ENCODE measurements around the gene DMXL1.
"Not testable (repeated sequence)": the region's sequence is repeated elsewhere in the genome, so short reads cannot be mapped to it uniquely, and the experiment has no call there.

The DMXL1 gene

DNA sequence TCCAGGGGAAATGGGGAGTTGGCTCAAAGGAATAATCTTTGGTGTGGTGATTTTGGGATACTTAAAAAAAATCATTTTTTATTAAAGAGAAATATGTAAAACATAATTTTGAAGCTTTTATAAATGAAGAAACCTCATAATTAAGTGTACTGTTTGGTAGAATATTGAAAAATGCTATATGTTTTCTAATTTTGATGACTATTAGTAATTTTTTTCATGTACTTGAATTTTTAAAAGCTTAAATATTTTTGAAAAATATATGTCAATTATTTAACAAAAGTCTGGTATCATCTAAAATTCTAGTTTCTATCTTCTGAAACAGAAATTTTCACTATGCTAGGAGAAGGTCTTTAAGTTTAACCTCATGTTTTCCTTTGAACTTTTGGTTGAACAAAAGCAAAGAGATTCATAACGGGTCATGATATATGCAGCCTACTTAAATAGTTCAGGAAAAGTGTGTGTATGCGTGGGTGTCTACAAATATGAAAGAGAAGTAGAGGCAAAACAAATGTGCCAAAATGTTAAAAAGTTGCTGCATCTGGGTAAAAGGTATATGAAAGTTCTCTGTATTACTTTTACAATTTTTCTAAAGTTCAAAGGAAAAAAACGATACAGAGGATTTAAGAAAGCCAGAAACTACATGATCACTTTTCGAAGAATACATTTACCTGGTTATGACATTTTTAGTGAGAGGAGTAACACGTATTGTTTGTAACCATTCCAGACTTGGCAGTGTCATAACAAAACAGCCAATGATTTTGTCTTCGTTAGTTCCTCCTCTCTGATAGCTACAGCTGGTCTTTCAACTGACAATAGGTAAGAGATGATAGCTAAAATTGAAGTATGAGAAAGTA, 167.6 kb downstream of the DMXL1 start:
- no peak overlapping the region for H3K9ac ChIP-seq (ENCODE audit: low read length)
- no peaks in the 10 kb centered on the region for H3K79me2 ChIP-seq (ENCODE audit: insufficient read depth, low read length)
- no peaks in the 10 kb centered on the region for H3K4me1 ChIP-seq (ENCODE audit: insufficient read depth, low read length, severe bottlenecking)
- H3K27ac ChIP-seq (ENCODE audit: low read depth, low read length, poor library complexity, severe bottlenecking) = no peak overlapping the region
- H3K9me2 ChIP-seq (ENCODE audit: low read depth, low read length) = no peaks in the 10 kb centered on the region
- H3K9me3 ChIP-seq (ENCODE audit: low read length) = no peaks in the 10 kb centered on the region
- H3F3A ChIP-seq (ENCODE audit: insufficient read depth, low read length) = no peaks in the 10 kb centered on the region
- no peaks in the 10 kb centered on the region for H4K20me1 ChIP-seq (ENCODE audit: insufficient read depth, low read length)
- H3K4me2 ChIP-seq (ENCODE audit: low read length) = no peak overlapping the region
- no peak overlapping the region for H3K4me3 ChIP-seq (ENCODE audit: low read depth, low read length, poor library complexity, severe bottlenecking)
- peaks cover 19% of the 10 kb centered on the region; the same call in 1 of the 2 replicates for H3K36me3 ChIP-seq (ENCODE audit: insufficient read depth, low read length)
- TF ChIP-seq, protein P1, sequence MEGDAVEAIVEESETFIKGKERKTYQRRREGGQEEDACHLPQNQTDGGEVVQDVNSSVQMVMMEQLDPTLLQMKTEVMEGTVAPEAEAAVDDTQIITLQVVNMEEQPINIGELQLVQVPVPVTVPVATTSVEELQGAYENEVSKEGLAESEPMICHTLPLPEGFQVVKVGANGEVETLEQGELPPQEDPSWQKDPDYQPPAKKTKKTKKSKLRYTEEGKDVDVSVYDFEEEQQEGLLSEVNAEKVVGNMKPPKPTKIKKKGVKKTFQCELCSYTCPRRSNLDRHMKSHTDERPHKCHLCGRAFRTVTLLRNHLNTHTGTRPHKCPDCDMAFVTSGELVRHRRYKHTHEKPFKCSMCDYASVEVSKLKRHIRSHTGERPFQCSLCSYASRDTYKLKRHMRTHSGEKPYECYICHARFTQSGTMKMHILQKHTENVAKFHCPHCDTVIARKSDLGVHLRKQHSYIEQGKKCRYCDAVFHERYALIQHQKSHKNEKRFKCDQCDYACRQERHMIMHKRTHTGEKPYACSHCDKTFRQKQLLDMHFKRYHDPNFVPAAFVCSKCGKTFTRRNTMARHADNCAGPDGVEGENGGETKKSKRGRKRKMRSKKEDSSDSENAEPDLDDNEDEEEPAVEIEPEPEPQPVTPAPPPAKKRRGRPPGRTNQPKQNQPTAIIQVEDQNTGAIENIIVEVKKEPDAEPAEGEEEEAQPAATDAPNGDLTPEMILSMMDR (IDR thresholded peaks at IDR 0.05; ENCODE audit: low read length) = no peak
- TF ChIP-seq EZH2 (IDR thresholded peaks at IDR 0.05; ENCODE audit: borderline replicate concordance, low read length) = no peak
- no peak overlapping the region for H2AFZ ChIP-seq (ENCODE audit: low read length)
- H3K27me3 ChIP-seq (ENCODE audit: insufficient read depth, low read length) = no peaks in the 10 kb centered on the region

DNA sequence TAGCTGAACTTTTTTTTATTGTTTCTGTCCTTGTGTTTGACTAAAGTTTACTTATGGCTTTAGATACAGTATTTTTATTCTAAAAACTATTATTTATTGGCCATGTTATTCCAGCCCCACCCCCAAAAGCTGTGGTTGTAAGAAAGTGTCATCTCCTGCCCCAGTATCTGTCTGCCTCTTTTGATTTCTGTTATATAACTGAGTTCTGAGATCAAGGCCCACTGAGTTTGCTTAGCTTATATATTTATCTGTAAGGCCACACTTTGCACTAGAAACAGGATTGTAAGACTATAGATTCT, 168.2 kb downstream of the DMXL1 start:
- H3K27me3 ChIP-seq (ENCODE audit: insufficient read depth, low read length) = no peaks in the 10 kb centered on the region
- peaks cover 13% of the 10 kb centered on the region; the same call in 1 of the 2 replicates for H3K36me3 ChIP-seq (ENCODE audit: insufficient read depth, low read length)
- no peak overlapping the region for H2AFZ ChIP-seq (ENCODE audit: low read length)
- no peaks in the 10 kb centered on the region for H3K9me3 ChIP-seq (ENCODE audit: low read length)
- no peaks in the 10 kb centered on the region for H3K79me2 ChIP-seq (ENCODE audit: insufficient read depth, low read length)
- no peaks in the 10 kb centered on the region for H4K20me1 ChIP-seq (ENCODE audit: insufficient read depth, low read length)
- TF ChIP-seq EZH2 (IDR thresholded peaks at IDR 0.05; ENCODE audit: borderline replicate concordance, low read length) = no peak
- TF ChIP-seq, protein P1 (IDR thresholded peaks at IDR 0.05; ENCODE audit: low read length) = no peak
- H3K27ac ChIP-seq (ENCODE audit: low read depth, low read length, poor library complexity, severe bottlenecking) = no peak overlapping the region
- no peak overlapping the region for H3K4me3 ChIP-seq (ENCODE audit: low read depth, low read length, poor library complexity, severe bottlenecking)
- no peak overlapping the region for H3K9ac ChIP-seq (ENCODE audit: low read length)
- no peaks in the 10 kb centered on the region for H3F3A ChIP-seq (ENCODE audit: insufficient read depth, low read length)
- no peaks in the 10 kb centered on the region for H3K9me2 ChIP-seq (ENCODE audit: low read depth, low read length)
- no peaks in the 10 kb centered on the region for H3K4me1 ChIP-seq (ENCODE audit: insufficient read depth, low read length, severe bottlenecking)
- no peak overlapping the region for H3K4me2 ChIP-seq (ENCODE audit: low read length)

DNA sequence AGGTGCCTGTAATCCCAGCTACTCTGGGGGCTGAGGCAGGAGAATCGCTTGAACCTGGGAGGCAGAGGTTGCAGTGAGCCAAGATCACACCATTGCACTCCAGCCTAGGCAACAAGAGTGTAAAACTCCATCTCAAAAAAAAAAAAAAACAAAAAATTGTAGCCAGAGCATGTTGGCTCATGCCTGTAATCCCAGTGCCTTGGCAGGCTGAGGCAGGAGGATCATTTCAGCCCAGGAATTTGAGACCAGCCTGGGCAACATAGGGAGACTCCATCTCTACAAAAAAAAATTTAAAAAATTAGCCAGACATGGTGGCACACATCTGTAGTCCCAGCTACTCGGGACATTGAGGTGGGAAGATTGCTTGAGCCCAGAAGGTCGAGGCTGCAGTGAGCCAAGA, 168.9 kb downstream of the DMXL1 start:
- not testable (repeated sequence) for H2AFZ ChIP-seq (ENCODE audit: low read length)

DNA sequence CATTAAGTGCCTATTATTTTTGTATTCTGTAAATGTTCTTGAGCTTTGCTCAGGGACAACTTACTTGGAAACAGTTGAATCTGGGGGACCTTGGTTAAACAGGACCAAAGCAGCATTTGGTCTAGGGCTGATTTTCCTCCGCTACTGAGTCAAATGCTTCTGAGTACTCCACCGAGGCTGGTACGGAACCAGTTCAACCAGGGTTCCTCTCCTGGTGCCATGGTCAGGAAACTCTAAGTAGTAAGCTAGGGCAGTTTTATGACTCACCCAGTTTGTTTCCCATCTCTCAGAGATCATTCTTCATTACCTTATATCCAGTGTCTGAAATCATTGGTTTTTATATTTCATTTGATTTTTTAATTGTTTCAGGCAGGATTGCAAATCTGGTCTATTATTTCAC, 173.0 kb downstream of the DMXL1 start:
- Histone ChIP-seq H3F3A (ENCODE audit: insufficient read depth, low read length) (no peaks in the 10 kb centered on the region), H3K27ac (ENCODE audit: low read depth, low read length, poor library complexity, severe bottlenecking) (no peak overlapping the region), H3K9me2 (ENCODE audit: low read depth, low read length) (no peaks in the 10 kb centered on the region), H3K9ac (ENCODE audit: low read length) (no peak overlapping the region), H3K36me3 (ENCODE audit: insufficient read depth, low read length) (peaks cover 20% of the 10 kb centered on the region), H3K4me1 (ENCODE audit: insufficient read depth, low read length, severe bottlenecking) (no peaks in the 10 kb centered on the region), H3K4me3 (ENCODE audit: low read depth, low read length, poor library complexity, severe bottlenecking) (no peak overlapping the region), H4K20me1 (ENCODE audit: insufficient read depth, low read length) (no peaks in the 10 kb centered on the region), H3K27me3 (ENCODE audit: insufficient read depth, low read length) (no peaks in the 10 kb centered on the region), H3K4me2 (ENCODE audit: low read length) (no peak overlapping the region), H2AFZ (ENCODE audit: low read length) (no peak overlapping the region), H3K79me2 (ENCODE audit: insufficient read depth, low read length) (no peaks in the 10 kb centered on the region), H3K9me3 (ENCODE audit: low read length) (no peaks in the 10 kb centered on the region)
- TF ChIP-seq, protein P1 (IDR thresholded peaks at IDR 0.05; ENCODE audit: low read length) = no peak
- no peak for TF ChIP-seq EZH2 (IDR thresholded peaks at IDR 0.05; ENCODE audit: borderline replicate concordance, low read length)

More for the DNA sequence above, 168.9 kb downstream of the DMXL1 start:
- H3K9ac ChIP-seq (ENCODE audit: low read length); H3F3A ChIP-seq (ENCODE audit: insufficient read depth, low read length); H3K4me2 ChIP-seq (ENCODE audit: low read length); H3K4me3 ChIP-seq (ENCODE audit: low read depth, low read length, poor library complexity, severe bottlenecking); H3K9me3 ChIP-seq (ENCODE audit: low read length); H3K27me3 ChIP-seq (ENCODE audit: insufficient read depth, low read length); H4K20me1 ChIP-seq (ENCODE audit: insufficient read depth, low read length); H3K4me1 ChIP-seq (ENCODE audit: insufficient read depth, low read length, severe bottlenecking); H3K27ac ChIP-seq (ENCODE audit: low read depth, low read length, poor library complexity, severe bottlenecking); H3K79me2 ChIP-seq (ENCODE audit: insufficient read depth, low read length); H3K36me3 ChIP-seq (ENCODE audit: insufficient read depth, low read length); H3K9me2 ChIP-seq (ENCODE audit: low read depth, low read length): not testable (repeated sequence)
